ENCODE data around the gene GGN.
"Not testable (repeated sequence)": the region's sequence is repeated elsewhere in the genome, so short reads cannot be mapped to it uniquely, and the experiment has no call there.

The GGN gene

DNA sequence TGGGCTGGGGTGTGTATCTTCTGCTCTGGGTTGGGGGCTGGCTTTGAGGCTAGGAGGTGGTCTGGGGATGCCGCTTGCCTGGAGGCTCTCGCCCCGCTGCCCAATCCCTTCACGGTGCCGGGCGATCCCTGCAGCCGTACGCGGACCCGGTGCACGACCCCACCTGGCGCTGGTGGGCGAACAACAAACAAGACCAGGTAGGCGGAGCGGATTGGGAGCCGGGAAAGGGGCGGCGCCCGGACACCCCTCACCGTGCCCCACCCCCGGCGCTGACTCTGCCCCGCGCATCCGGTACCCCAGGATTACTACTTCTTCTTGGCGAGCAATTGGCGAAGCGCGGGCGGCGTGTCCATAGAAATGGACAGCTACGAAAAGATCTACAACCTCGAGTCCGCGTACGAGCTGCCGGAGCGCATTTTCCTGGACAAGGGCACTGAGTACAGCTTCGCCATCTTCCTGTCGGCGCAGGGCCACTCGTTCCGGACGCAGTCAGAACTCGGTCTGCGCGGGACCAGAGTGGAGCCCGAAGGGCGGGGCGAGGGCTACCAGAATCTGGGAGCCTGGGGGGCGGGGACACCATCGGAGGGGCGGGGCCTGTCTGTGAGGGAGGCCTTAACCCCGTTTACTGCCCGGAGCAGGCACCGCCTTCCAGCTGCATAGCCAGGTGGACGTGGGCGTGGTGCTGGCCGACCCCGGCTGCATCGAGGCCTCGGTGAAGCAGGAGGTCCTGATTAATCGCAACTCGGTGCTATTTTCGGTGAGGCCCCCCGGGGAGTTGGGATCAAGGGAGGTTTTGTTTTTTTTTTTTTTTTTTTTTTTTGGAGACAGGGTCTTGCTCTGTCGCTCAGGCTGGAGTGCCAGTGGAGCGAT is 25.5 kb downstream of the GGN start:
- DNase-seq (ENCODE audit: low read depth), result peak; percentile 36

DNA sequence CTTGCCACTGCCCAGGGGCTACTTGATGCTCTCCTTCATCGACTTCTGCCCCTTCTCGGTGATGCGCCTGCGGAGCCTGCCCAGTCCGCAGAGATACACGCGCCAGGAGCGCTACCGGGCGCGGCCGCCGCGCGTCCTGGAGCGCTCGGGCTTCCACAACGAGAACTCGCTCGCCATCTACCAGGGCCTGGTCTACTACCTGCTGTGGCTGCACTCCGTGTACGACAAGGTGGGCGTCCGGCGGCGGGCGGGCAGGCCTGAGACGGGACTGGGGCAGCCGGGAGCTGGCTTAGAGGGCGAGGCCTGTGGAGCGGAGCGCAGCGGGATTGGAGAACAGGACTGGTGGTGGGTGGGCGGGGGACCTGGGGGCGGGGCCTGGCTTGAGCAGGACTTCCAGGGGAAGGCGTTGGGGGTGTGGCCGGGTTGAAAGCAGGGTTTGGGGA is 26.2 kb downstream of the GGN start:
- DNase-seq (ENCODE audit: low read depth), result peak; percentile 31

DNA sequence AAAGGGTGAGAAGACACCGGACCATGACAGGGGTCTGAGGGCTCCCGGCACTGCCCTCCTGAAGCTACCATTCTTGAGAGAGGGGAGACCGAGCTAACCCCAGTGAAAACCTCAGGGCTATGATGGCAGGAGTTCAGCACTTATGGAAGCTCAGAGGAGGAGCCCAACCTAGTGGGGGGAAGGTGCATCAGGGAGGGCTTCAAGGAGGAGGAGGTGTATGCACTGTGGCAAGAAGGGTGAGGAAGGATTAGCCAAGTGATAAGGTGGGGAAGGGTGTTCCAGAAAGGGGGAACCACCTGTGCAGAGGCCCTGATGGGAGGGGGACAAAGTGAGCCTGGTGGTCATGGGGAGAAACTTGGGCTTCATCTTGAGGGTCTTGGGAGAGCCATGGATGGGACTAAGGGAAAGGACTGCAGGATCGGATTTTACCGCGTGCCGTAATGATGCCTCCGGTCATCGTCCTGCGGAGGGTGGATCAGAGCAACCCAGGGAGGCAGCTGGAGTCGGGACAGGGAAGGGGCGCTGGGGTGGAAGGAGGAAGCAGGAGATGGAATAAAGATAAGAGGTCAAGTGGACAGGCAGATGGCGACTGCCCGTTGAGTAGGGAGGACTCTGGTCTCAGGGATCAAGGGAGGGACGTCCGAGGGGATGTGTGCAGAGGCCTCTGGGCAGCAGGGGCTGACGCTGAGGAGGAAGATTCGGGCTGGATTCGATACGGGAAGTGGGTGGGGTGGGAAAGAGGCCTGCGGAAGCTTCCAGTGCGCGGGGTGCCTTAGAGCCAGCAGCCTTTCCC is 26.8 kb downstream of the GGN start:
- DNase-seq (ENCODE audit: low read depth), result no peak

DNA sequence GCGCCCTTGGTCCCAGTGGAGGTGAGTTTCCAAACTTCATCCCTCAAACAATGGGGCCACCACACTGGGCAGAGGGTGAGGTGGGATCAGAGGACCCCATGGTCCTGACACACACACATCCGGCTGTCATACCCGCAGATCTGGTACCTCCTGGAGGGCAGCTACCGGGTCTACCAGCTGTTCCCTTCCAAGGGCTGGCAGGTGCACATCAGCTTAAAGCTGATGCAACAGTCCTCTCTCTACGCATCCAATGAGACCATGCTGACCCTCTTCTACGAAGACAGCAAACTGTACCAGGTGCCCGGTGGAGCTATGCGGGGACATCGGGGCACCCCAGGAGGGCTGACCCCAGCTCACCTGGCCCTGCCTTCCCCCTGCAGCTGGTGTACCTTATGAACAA is 27.5 kb downstream of the GGN start:
- no peak for DNase-seq (ENCODE audit: low read depth)

DNA sequence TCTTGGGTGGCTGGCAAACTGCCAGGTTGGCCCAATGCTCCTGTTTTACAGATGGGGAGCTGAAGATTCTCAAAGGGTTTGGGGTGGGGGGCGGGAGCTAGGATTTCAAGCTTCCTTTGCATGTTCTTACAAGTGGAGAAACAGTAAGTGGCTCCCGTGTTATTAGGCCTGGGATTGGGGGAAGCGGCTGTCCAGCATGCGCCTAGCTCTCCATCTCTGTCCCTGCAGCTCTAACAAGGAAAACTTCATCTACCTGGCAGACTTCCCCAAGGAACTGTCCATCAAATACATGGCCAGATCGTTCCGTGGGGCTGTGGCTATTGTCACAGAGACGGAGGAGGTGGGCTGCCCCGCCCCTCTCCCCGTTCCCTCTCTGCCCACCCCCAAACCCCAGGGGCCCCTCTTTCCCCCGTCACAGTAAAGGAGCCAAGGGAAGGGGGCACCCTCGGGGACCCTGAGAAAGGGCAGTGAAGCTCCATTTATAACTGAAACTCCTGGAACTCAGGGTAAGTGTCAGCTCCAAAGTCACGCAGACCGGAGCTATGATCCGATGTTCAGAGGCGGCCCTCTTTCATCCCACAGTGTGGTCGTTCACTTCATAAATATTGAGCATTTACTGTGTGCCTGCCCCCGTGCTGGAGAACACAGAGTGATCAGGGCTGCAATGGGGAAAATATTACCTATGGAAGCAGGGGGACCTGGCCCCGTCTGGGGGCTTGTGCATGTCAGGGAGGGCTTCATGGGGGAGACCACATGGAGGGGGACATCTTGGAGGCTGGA is 28.4 kb downstream of the GGN start:
- no peak for DNase-seq (ENCODE audit: low read depth)

DNA sequence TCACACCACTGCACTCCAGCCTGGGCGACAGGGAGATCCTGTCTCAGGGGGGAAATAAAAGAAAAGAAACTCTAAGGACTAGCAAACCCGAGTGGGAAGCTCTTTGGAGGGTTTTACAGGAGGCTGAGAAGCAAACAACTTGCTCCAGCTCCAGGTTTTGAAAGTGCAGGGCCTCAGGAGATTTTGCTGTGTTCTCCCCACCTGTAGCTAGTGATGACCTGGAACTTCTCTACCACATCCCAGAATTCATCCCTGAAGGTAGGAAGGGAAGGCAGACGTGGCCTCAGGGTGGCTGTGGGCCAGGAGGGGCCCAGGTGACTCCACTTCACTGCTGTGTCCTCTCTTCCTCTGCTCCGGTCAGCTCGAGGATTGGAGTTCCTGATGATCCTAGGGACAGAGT is 29.8 kb downstream of the GGN start:
- no peak for DNase-seq (ENCODE audit: low read depth)

DNA sequence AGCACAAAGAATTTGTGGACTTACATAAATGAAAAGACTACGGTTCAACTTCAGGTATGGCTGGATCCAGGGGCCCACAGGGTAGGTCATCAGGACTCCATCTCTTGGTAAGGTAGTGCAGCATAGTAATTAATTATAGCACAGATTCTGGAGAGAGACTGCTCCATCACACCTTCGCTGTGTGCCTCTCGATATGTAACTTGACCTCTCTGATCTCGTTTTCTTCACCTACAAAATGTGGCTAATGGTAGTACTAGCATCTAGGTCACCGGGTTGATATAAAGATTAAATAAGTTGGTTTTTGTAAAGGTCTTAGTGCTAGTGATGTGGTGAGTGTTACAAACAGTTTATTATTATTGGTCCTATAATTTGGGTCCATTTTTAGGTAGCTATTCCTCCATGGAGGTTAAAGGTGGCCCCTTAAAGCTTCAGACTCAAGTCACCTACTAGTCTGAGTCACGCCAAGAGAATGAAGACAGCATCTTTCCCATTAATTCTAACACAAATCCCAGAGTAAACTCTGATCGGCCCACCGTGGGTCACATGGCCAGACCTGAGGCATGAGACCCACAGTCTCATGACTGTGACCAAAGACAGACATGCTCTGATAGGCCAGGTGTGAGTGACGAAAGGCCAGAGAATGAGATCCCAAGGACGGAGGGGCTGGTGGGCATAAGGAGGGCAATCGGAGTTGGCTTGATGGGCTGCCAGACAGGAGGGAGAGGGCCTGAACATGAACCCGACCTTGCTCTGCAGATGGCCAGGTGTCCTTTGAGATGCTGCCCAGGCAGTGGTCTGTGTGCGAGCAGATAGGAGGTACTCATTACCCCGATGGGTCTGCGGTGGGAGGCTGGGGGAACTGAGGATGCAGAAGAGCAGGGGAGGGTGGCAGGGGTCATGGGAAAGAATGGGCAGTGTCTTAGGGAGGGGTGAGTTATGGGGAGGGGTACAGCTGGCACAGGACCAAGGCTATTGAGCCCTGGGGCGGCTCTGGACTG is 31.8 kb downstream of the GGN start:
- no peak for DNase-seq (ENCODE audit: low read depth)

DNA sequence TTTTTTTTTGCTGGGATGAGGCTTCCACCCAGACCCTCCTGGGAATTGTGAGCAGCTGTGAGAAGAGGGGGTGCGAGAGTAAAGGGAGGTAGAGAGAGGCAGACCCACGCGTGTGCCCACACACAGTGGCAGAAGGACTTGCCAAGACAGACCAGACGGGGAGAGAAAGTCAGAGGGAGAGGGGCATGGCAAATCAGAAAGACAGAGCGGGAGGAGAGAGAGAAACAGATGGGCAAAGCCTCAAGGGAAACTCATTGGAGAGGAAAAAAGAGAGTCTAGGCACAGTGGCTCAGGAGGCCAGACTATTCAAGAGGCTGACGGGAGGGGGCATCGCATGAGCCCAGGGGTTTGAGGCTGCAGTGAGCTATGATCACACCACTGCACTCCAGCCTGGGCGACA is 35.2 kb downstream of the GGN start:
- DNase-seq (ENCODE audit: low read depth), result no peak

DNA sequence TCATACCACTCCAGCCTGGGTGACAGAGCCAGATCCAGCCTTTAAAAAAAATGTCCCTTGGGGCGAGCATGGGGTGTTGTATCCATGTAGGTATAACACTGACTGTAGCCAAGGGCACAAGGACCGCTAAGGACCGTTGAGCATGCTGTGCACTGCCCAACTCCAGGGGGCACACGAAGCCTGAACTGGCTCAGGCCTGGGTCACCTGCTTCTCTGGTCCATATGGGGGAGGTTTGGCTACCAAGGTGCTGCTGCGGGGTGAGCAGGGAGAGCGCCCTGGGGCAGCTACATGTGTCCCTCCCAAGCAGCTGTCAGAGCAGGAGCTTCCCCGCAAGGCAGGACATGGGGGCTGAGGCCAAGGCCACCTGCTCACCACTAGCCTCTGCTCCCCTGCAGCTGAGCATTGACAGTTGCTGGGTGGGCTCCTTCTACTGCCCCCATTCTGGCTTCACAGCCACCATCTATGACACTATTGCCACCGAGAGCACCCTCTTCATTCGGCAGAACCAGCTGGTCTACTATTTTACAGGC is 35.9 kb downstream of the GGN start:
- DNase-seq (ENCODE audit: low read depth), result no peak

DNA sequence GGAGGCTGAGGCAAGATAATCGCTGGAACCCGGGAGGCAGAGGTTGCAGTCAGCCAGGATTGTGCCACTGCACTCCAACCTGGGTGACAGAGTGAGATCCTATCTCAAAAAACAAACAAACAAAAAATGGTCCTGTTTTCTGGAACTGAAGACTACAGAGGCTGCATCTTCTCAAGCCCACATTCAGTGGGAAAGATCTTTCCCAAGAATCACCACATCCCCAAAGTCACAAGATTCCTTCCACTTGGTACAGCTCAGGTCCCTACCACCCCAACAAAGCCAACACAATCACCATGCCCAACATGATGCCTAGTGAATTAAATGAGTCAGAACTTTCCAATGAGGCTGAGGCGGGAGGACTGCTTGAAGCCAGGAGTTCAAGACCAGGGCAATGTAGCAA is 37.0 kb downstream of the GGN start:
- no peak for DNase-seq (ENCODE audit: low read depth)

DNA sequence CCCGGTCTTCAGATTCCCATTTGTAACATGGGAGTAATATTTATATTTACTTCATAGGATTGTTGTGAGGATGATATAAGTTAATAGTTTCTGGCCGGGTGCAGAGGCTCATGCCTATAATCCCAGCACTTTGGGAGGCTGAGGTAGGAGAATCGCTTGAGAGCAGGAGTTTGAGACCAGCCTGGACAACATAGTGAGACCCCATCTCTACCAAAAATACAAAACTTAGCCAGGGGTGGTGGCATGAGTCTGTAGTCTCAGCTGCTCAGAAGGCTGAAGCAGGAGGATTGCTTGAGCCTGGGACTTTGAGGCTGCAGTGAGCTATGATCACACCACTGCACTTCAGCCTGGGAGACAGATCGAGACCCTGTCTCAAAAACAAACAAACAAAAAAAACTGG is 41.0 kb downstream of the GGN start:
- DNase-seq (ENCODE audit: low read depth), result no peak

DNA sequence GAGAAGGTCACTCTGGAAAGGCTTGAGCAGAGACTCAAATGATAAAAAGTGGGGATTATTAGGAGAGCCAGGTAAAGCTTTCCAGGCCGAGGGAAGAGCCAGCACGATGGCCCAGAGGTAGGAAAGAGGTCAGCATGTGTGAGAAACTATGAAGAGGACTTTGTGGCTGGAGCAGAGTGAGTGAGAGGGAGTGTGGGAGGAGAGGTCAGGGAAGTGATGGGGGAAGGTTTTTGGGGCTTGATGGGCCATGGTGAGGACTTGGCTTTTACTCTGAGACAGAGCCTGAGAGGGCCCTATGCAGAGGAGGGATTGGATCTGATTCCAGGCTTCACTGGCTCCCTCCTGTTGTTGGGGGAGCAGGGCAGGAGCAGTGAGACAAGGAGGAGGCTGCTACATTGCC is 46.9 kb downstream of the GGN start:
- no peak for DNase-seq (ENCODE audit: low read depth)

DNA sequence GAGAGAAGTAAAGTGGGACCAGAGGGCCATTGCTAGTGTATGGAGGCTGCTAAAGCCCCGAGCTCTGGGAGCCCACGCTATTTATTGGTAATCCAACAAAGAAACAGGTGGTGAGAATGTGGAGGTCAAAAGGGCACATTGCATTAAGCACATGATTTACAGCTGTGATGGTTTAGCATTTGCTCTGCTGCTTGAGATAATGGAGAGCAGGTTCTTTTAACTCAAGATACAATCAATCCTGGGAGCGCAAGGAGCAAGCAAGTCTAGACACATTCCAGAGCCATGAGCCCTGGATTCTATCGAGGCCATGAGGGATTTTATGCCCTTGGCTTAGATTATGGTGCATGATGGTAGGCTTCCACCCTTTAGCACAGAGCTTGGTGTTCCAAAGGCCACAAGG is 48.8 kb downstream of the GGN start:
- not testable (repeated sequence) for DNase-seq (ENCODE audit: low read depth)

DNA sequence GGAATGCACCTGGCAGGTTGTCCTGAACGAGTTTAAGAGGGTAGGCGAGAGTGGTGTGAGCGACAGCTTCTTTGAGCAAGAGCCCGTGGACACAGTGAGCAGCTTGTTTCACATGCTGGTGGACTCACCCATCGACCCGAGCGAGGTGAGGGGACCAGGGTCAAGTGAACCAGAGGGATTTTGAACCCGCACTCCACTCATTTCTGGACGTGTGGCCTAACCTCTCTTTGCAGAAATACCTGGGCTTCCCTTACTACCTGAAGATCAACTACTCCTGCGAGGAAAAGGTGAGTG is 50.5 kb downstream of the GGN start:
- no peak for DNase-seq (ENCODE audit: low read depth)

DNA sequence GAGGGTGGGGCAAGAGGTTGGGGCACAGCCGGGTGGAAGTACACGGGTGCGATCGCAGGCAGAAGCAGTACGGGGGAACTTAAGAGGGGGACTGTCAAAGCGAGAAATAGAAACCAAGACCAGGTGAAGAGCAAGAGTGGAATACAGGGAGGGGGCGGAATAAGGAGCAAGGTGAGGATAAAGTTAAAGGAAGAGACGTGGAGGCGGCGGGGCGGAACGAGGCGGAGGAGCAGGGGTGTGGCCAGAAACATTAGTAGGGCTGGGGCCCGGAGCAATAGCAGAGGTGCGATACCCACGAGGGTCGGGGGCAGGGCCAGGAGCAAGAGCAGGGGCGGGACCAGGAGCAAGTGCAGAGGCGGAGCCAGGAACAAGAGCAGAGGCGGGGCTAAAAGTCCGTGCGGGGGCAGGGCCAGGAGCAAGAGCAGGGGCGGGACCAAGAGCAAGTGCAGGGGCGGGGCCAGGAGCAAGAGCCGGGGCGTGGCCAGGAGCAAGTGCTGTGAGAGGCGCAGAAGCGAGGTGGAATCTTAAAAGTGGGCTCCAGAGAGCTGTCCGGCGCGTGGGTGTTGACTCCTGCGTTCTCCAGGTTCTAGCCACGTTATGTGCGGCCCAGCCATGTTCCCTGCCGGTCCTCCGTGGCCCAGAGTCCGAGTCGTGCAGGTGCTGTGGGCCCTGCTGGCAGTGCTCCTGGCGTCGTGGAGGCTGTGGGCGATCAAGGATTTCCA is 51.0 kb downstream of the GGN start:
- DNase-seq (ENCODE audit: low read depth), result peak; percentile 95

DNA sequence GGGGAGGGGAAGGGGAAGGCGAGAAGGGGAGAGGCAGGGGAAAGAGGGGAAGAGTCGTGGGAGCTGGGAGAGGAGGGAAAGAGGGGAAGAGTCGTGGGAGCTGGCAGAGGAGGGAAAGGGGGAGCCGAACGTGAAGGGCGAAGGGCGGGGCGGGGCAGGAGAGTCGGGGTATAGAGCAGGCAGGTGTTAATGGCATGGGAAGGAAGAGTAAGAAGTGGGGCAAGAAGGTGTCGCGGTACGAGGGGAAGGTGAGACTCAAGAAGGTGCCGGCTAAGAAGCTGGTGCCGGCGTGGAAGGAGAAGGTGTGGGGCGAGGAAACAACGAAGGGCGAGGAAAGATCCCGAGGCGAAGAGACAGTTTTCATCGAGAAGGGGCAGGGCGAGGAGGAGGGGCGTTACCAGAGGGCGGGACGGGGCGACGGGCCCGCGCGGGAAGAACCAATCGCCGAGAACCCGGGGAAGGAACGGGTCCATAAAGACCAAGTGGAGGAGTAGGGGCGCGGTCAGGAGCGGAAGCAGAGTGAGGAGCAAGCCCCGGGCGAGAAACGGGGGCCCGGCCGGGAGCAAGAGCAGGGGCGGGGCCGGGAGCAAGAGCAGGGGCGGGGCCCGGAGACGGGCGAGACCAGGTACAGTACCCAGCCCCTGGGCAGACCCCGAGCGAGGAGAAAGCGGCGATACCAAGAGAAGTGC is 51.7 kb downstream of the GGN start:
- peak; percentile 93 for DNase-seq (ENCODE audit: low read depth)

Data from stimulated activated CD4-positive, alpha-beta T cell treated with anti-CD3 and anti-CD28 coated beads, Interleukin-2, amount 100 ng/mL, for 4 hours (primary cell).